Nephron (organoid): ENCODE measurements around the gene UBXN2A.
"Not testable (repeated sequence)": the region's sequence is repeated elsewhere in the genome, so short reads cannot be mapped to it uniquely, and the experiment has no call there.

Experiments
- H3K27ac Mint-ChIP-seq, 3 experiments: 2 replicates each; pipeline ENCODE4 v1.8.0; 2020; ENCODE audit warnings: mixed read lengths in 3 of 3, mild to moderate bottlenecking in 2 of 3, moderate library complexity in 1 of 3
- H3K27me3 Mint-ChIP-seq: 2 replicates; pipeline ENCODE4 v1.8.0; 2021; ENCODE audit warnings: low read depth, mild to moderate bottlenecking, moderate library complexity, mixed read lengths
- H3K36me3 Mint-ChIP-seq: 2 replicates; pipeline ENCODE4 v1.8.0; 2020; ENCODE audit warnings: low read depth, mixed read lengths
- H3K4me1 Mint-ChIP-seq: 2 replicates; pipeline ENCODE4 v1.8.0; 2020; ENCODE audit warnings: mixed read lengths
- H3K4me3 Mint-ChIP-seq, 3 experiments: 2 replicates each; pipeline ENCODE4 v1.8.0; 2020; ENCODE audit warnings: mild to moderate bottlenecking in 3 of 3, mixed read lengths in 3 of 3, moderate library complexity in 2 of 3
- H3K9me3 Mint-ChIP-seq: 2 replicates; pipeline ENCODE4 v1.8.0; 2020; ENCODE audit warnings: mixed read lengths
- TF ChIP-seq, protein P1 (sequence below), 3 experiments: fragments of 200-600 bp; sonication (generic); IDR thresholded peaks; one replicate each; pipeline ENCODE4 v1.5.0; 2021; ENCODE audit warnings: antibody characterized with exemption in 3 of 3; ENCODE audit not compliant: unreplicated experiment in 3 of 3

The UBXN2A gene

GRCh38 chr2:24012521-24013188, 72.4 kb downstream of the UBXN2A start:
- H3K27ac Mint-ChIP-seq, result no peak overlapping the region

GRCh38 chr2:24014902-24015301, 74.6 kb downstream of the UBXN2A start:
- H3K4me1 Mint-ChIP-seq, H3K36me3 Mint-ChIP-seq, H3K27ac Mint-ChIP-seq, H3K4me3 Mint-ChIP-seq, H3K9me3 Mint-ChIP-seq: not testable (repeated sequence)
- peaks cover 28% of the 10 kb centered on the region for H3K27me3 Mint-ChIP-seq

More at GRCh38 chr2:24012521-24013188, 72.4 kb downstream of the UBXN2A start:
- Mint-ChIP-seq H3K27me3 (peaks cover 45% of the 10 kb centered on the region), H3K9me3 (no peaks in the 10 kb centered on the region), H3K4me1 (no peaks in the 10 kb centered on the region), H3K4me3 (no peak overlapping the region), H3K36me3 (no peaks in the 10 kb centered on the region)
- TF ChIP-seq, protein P1, sequence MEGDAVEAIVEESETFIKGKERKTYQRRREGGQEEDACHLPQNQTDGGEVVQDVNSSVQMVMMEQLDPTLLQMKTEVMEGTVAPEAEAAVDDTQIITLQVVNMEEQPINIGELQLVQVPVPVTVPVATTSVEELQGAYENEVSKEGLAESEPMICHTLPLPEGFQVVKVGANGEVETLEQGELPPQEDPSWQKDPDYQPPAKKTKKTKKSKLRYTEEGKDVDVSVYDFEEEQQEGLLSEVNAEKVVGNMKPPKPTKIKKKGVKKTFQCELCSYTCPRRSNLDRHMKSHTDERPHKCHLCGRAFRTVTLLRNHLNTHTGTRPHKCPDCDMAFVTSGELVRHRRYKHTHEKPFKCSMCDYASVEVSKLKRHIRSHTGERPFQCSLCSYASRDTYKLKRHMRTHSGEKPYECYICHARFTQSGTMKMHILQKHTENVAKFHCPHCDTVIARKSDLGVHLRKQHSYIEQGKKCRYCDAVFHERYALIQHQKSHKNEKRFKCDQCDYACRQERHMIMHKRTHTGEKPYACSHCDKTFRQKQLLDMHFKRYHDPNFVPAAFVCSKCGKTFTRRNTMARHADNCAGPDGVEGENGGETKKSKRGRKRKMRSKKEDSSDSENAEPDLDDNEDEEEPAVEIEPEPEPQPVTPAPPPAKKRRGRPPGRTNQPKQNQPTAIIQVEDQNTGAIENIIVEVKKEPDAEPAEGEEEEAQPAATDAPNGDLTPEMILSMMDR (IDR thresholded peaks at IDR 0.05; ENCODE audit: unreplicated experiment in 3 of 3), result no peak

GRCh38 chr2:24015562-24016375, 75.5 kb downstream of the UBXN2A start:
- Mint-ChIP-seq H3K9me3 (no peaks in the 10 kb centered on the region), H3K4me1 (no peaks in the 10 kb centered on the region), H3K36me3 (no peaks in the 10 kb centered on the region), H3K27ac (no peak overlapping the region), H3K27me3 (peaks cover 26% of the 10 kb centered on the region), H3K4me3 (no peak overlapping the region)
- TF ChIP-seq, protein P1 (IDR thresholded peaks at IDR 0.05; ENCODE audit: unreplicated experiment in 3 of 3), result no peak

DNA sequence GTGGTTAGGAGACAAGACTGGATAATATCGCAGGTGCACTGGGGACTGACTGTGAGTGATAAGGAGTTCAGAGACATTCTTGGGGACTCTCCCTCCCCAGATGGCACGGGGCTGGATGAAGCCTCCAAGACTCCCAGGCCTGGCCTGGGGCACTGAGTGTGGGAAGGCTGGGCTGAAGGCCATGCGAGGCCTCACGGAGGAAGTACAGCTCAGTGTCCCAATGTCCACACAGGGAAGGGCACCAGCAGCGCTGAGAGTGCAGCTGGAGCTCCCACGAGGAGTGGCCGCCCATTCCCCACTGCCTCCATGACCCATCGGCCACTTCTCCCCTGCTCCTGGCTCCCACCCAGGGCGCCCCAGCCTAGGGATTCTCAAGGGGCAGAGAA, 76.1 kb downstream of the UBXN2A start:
- Mint-ChIP-seq H3K36me3 (no peaks in the 10 kb centered on the region), H3K4me1 (no peaks in the 10 kb centered on the region), H3K9me3 (no peaks in the 10 kb centered on the region), H3K27ac (no peak overlapping the region), H3K27me3 (peaks cover 20% of the 10 kb centered on the region), H3K4me3 (no peak overlapping the region)
- TF ChIP-seq, protein P1 (IDR thresholded peaks at IDR 0.05; ENCODE audit: unreplicated experiment in 3 of 3), result no peak

DNA sequence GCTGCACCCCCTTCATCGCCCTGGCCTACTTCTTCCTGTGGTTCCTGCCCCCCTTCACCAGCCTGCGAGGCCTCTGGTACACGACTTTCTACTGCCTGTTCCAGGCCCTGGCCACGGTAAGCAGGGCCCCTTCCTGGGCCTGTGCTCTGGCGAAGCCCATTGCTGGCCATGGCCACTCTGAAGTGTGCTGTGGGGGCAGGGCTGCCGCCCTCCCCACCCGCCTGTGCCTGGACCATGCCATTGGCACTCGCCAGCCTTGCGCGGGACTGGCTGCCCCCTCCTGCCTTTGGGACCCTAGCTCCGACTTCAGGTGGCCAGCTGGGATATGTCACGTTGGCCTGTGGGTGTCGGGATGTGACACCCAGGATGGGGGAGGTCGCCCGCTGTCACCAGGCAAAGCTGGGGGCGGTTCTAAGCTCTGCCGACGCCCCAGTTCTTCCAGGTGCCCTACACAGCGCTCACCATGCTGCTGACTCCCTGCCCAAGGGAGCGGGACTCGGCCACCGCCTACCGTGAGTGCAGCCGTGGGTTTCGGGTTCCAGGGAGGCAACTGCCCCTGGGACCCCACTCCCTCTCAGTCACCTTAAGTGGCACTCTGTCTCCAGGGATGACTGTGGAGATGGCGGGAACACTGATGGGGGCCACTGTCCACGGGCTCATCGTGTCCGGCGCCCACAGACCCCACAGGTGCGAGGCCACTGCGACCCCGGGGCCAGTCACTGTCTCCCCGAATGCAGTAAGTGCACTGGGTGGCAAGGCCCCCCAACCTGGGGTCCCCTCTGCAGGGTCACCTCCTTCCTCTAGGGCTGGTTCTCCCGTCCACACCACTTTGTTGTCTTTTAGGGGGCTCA, 76.8 kb downstream of the UBXN2A start:
- no peak overlapping the region for H3K4me3 Mint-ChIP-seq
- no peaks in the 10 kb centered on the region for H3K36me3 Mint-ChIP-seq
- peaks cover 13% of the 10 kb centered on the region for H3K27me3 Mint-ChIP-seq
- no peaks in the 10 kb centered on the region for H3K4me1 Mint-ChIP-seq
- H3K27ac Mint-ChIP-seq, result no peak overlapping the region
- H3K9me3 Mint-ChIP-seq, result no peaks in the 10 kb centered on the region
- TF ChIP-seq, protein P1 (IDR thresholded peaks at IDR 0.05; ENCODE audit: unreplicated experiment in 3 of 3), result no peak

- H3K36me3 Mint-ChIP-seq, result peaks cover 5% of the 10 kb centered on the region
- TF ChIP-seq, protein P1 (IDR thresholded peaks at IDR 0.05; ENCODE audit: unreplicated experiment in 3 of 3), result no peak
- H3K27me3 Mint-ChIP-seq, result peaks cover 6% of the 10 kb centered on the region
- no peak overlapping the region for H3K4me3 Mint-ChIP-seq
- H3K4me1 Mint-ChIP-seq, result no peaks in the 10 kb centered on the region
- no peak overlapping the region for H3K27ac Mint-ChIP-seq
- no peaks in the 10 kb centered on the region for H3K9me3 Mint-ChIP-seq
Measured at GRCh38 chr2:24017711-24018110, 77.4 kb downstream of the UBXN2A start.
